Measurements from ENCODE around the gene SH3RF2.

SH3RF2 gene

DNA sequence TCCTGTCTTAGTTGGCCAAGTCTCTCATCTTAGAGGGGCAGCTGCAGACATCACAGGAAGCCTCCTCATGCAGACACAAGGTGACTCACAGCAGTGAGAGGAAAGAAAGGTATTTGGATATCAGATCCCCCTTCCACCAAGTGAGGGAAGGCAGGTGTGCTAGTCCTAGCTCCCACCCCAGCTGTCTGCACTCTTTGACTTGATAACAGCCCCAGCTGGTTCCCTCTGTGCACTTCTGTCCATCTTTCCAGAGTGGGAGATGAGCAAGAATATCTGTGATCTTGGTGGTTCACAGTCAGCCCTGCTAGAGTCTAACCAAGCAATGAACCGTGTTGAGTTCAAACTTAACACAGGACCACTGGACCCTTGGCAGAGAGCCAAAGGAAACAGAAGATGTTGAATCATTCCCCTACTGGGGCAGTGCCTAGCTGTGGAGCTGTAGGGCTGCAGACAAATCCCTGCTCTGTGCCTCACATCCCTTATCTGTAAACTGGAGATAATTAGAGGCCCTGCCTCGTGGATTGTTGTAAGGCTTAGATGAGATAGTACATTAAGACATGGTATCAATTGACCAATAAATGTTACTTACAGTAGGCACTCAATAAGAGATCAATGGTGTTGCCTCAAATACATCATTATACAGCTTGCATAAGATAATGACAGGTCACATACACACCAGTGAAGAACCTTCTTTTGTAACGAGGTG lies 39.1 kb downstream of the SH3RF2 start (continued):
- TF ChIP-seq, protein P1, sequence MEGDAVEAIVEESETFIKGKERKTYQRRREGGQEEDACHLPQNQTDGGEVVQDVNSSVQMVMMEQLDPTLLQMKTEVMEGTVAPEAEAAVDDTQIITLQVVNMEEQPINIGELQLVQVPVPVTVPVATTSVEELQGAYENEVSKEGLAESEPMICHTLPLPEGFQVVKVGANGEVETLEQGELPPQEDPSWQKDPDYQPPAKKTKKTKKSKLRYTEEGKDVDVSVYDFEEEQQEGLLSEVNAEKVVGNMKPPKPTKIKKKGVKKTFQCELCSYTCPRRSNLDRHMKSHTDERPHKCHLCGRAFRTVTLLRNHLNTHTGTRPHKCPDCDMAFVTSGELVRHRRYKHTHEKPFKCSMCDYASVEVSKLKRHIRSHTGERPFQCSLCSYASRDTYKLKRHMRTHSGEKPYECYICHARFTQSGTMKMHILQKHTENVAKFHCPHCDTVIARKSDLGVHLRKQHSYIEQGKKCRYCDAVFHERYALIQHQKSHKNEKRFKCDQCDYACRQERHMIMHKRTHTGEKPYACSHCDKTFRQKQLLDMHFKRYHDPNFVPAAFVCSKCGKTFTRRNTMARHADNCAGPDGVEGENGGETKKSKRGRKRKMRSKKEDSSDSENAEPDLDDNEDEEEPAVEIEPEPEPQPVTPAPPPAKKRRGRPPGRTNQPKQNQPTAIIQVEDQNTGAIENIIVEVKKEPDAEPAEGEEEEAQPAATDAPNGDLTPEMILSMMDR (tag by site-specific recombination; IDR thresholded peaks at IDR 0.05): no peak
- no peak for TF ChIP-seq ZNF341 (tag by site-specific recombination; IDR thresholded peaks at IDR 0.05; ENCODE audit: low read depth)
- peak; percentile 40; the same call in 1 of the 2 replicates for TF ChIP-seq ZFP37 (tag by site-specific recombination; IDR thresholded peaks at IDR 0.05)
- TF ChIP-seq ATF2 (tag by site-specific recombination; IDR thresholded peaks at IDR 0.05; ENCODE audit: low read depth): no peak
- TF ChIP-seq ZNF830 (tag by site-specific recombination; IDR thresholded peaks at IDR 0.05; ENCODE audit: low read depth): no peak
- no peak for TF ChIP-seq ZNF776 (tag by site-specific recombination; IDR thresholded peaks at IDR 0.05; ENCODE audit: borderline replicate concordance)
- TF ChIP-seq GLI2 (tag by site-specific recombination; IDR thresholded peaks at IDR 0.05; ENCODE audit: borderline replicate concordance, low read depth): 0 out of 2 replicates have a peak, but pooled peaks have one; percentile 8
- no peak for TF ChIP-seq ZNF785 (tag by site-specific recombination; IDR thresholded peaks at IDR 0.05)
- TF ChIP-seq ZSCAN30 (tag by site-specific recombination; IDR thresholded peaks at IDR 0.05): peak; percentile 79
- no peak for TF ChIP-seq ZNF302 (tag by site-specific recombination; IDR thresholded peaks at IDR 0.05; ENCODE audit: low read depth)
- peak; percentile 73 for TF ChIP-seq ZBTB17 (tag by site-specific recombination; IDR thresholded peaks at IDR 0.05)
- TF ChIP-seq ZNF600 (tag by site-specific recombination; IDR thresholded peaks at IDR 0.05): peak; percentile 78
- no peak for TF ChIP-seq ZNF707 (tag by site-specific recombination; IDR thresholded peaks at IDR 0.05)
- TF ChIP-seq ZSCAN16 (tag by site-specific recombination; IDR thresholded peaks at IDR 0.05): no peak
- no peak for TF ChIP-seq ZNF560 (tag by site-specific recombination; IDR thresholded peaks at IDR 0.05; ENCODE audit: borderline replicate concordance)
- no peak for TF ChIP-seq SP3 (tag by site-specific recombination; IDR thresholded peaks at IDR 0.05)
- no peak for TF ChIP-seq ZNF362 (tag by site-specific recombination; IDR thresholded peaks at IDR 0.05)
- peak; percentile 99 for TF ChIP-seq MZF1 (tag by site-specific recombination; IDR thresholded peaks at IDR 0.05; ENCODE audit: borderline replicate concordance)
- TF ChIP-seq ZNF132 (tag by site-specific recombination; IDR thresholded peaks at IDR 0.05; ENCODE audit: borderline replicate concordance): no peak
- no peak for TF ChIP-seq ZNF404 (tag by site-specific recombination; IDR thresholded peaks at IDR 0.05)
- peak; percentile 36; the same call in 1 of the 2 replicates for TF ChIP-seq KLF8 (tag by site-specific recombination; IDR thresholded peaks at IDR 0.05)
- TF ChIP-seq ZNF654 (tag by site-specific recombination; IDR thresholded peaks at IDR 0.05; ENCODE audit: low read depth): no peak
- no peak for TF ChIP-seq KLF7 (tag by site-specific recombination; IDR thresholded peaks at IDR 0.05; ENCODE audit: borderline replicate concordance)
- TF ChIP-seq ZNF221 (tag by site-specific recombination; IDR thresholded peaks at IDR 0.05; ENCODE audit: borderline replicate concordance): no peak
- TF ChIP-seq ZNF514 (tag by site-specific recombination; IDR thresholded peaks at IDR 0.05): no peak
- TF ChIP-seq ZSCAN23 (tag by site-specific recombination; IDR thresholded peaks at IDR 0.05): no peak
- TF ChIP-seq ZNF146 (tag by site-specific recombination; IDR thresholded peaks at IDR 0.05): 0 out of 2 replicates have a peak, but pooled peaks have one; percentile 9
- TF ChIP-seq ZNF596 (tag by site-specific recombination; IDR thresholded peaks at IDR 0.05): no peak
- no peak for TF ChIP-seq ZNF624 (tag by site-specific recombination; IDR thresholded peaks at IDR 0.05)
- TF ChIP-seq ZNF394 (tag by site-specific recombination; IDR thresholded peaks at IDR 0.05; ENCODE audit: borderline replicate concordance): no peak; the same call in 1 of the 2 replicates
- TF ChIP-seq ZNF521 (tag by site-specific recombination; IDR thresholded peaks at IDR 0.05): no peak
- no peak for TF ChIP-seq ZNF548 (tag by site-specific recombination; IDR thresholded peaks at IDR 0.05)
- no peak for TF ChIP-seq ZNF354C (tag by site-specific recombination; IDR thresholded peaks at IDR 0.05; ENCODE audit: borderline replicate concordance, low read depth)
- TF ChIP-seq ZNF791 (tag by site-specific recombination; IDR thresholded peaks at IDR 0.05): no peak
- TF ChIP-seq ZNF350 (tag by site-specific recombination; IDR thresholded peaks at IDR 0.05): 0 out of 2 replicates have a peak, but pooled peaks have one; percentile 36
- no peak for TF ChIP-seq ZNF426 (tag by site-specific recombination; IDR thresholded peaks at IDR 0.05)
- TF ChIP-seq PRDM1 (tag by site-specific recombination; IDR thresholded peaks at IDR 0.05): peak; percentile 61; the same call in 1 of the 2 replicates
- no peak for TF ChIP-seq YY1 (tag by site-specific recombination; IDR thresholded peaks at IDR 0.05)
- TF ChIP-seq ZNF112 (tag by site-specific recombination; IDR thresholded peaks at IDR 0.05): no peak

Measured in HEK293 (cell line).